Thymus (tissue), 14 donors: ENCODE data around the gene ACSBG1. TPM values are rescaled to one million over a fixed set of nuclear protein-coding genes. Genes with fewer than 3 reads are reported as not detected.

ENCODE experiments used
- DNase-seq, 9 donors: peaks; one replicate each; pipeline ENCODE4 v3.0.0-alpha.2; 2013; ENCODE audit warnings: low spot score in 9 of 9, low read depth in 6 of 9, missing footprints in 1 of 9
- H3K27ac ChIP-seq, 2 donors: one replicate each; pipeline ENCODE4 v1.5.1; 2013; ENCODE audit warnings: control low read depth in 1 of 2, low read depth in 1 of 2, low read length in 1 of 2, mild to moderate bottlenecking in 1 of 2, moderate library complexity in 1 of 2
- H3K27me3 ChIP-seq, 2 donors: one replicate each; pipeline ENCODE4 v1.5.1; 2013; ENCODE audit warnings: low read length in 1 of 2; ENCODE audit not compliant: control insufficient read depth in 2 of 2, insufficient read depth in 1 of 2
- H3K36me3 ChIP-seq, 2 donors: one replicate each; pipeline ENCODE4 v1.5.1; 2013; ENCODE audit warnings: low read length in 1 of 2, mild to moderate bottlenecking in 1 of 2, moderate library complexity in 1 of 2; ENCODE audit not compliant: control insufficient read depth in 2 of 2, insufficient read depth in 2 of 2
- H3K4me1 ChIP-seq, 2 donors: one replicate each; pipeline ENCODE4 v1.5.1; 2013; ENCODE audit warnings: low read length in 2 of 2; ENCODE audit not compliant: control insufficient read depth in 2 of 2, insufficient read depth in 2 of 2
- H3K4me3 ChIP-seq, 2 donors: one replicate each; pipeline ENCODE4 v1.5.1; 2013; ENCODE audit warnings: low read length in 2 of 2, control low read depth in 1 of 2, mild to moderate bottlenecking in 1 of 2
- H3K9me3 ChIP-seq, 2 donors: one replicate each; pipeline ENCODE4 v1.5.1; 2013; ENCODE audit warnings: low read length in 1 of 2, mild to moderate bottlenecking in 1 of 2; ENCODE audit not compliant: control insufficient read depth in 2 of 2, insufficient read depth in 1 of 2
- WGBS: extraction: QIAGEN DNeasy Blood & Tissue Kit; methylation state at CpG from one replicate; pipeline ENCODE4 v1.1.7; 2013; 5-methylcytosine and 5-hydroxymethylcytosine counted together
- long read RNA-seq, 10 donors: transcript quantifications; one replicate each; lab custom pipeline, GENCODE V29; 2026
- polyA plus RNA-seq: library from polyadenylated mRNA; stranded (reverse); fragments of 200-250 nt; gene quantifications from one replicate; pipeline ENCODE4 v1.2.3, GENCODE V29; 2013
- total RNA-seq: library from RNA; stranded (reverse); fragments of 120-200 nt; gene quantifications from one replicate; pipeline ENCODE4 v1.2.4, GENCODE V29; 2013
- donor health status: healthy.

Gene ACSBG1, protein sequence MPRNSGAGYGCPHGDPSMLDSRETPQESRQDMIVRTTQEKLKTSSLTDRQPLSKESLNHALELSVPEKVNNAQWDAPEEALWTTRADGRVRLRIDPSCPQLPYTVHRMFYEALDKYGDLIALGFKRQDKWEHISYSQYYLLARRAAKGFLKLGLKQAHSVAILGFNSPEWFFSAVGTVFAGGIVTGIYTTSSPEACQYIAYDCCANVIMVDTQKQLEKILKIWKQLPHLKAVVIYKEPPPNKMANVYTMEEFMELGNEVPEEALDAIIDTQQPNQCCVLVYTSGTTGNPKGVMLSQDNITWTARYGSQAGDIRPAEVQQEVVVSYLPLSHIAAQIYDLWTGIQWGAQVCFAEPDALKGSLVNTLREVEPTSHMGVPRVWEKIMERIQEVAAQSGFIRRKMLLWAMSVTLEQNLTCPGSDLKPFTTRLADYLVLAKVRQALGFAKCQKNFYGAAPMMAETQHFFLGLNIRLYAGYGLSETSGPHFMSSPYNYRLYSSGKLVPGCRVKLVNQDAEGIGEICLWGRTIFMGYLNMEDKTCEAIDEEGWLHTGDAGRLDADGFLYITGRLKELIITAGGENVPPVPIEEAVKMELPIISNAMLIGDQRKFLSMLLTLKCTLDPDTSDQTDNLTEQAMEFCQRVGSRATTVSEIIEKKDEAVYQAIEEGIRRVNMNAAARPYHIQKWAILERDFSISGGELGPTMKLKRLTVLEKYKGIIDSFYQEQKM
- total RNA-seq: 7.9 TPM
- 1.1 TPM for polyA plus RNA-seq
- long read RNA-seq, donor 1: 0 reads
- long read RNA-seq, donor 2: 0 reads
- long read RNA-seq, donor 3, partial matches to known transcripts: 8 of 8 reads
- long read RNA-seq, donor 3, other reads (novel, unspliced or antisense): 0 of 8 reads
- long read RNA-seq, donor 4, partial matches to known transcripts: 17 of 37 reads
- long read RNA-seq, donor 4, other reads (novel, unspliced or antisense): 19 of 37 reads
- long read RNA-seq, donor 5: 0 reads
- long read RNA-seq, donor 6: 0 reads
- long read RNA-seq, donor 7, partial matches to known transcripts: 35 of 61 reads
- long read RNA-seq, donor 7, other reads (novel, unspliced or antisense): 26 of 61 reads
- long read RNA-seq, donor 8, partial matches to known transcripts: 0 of 8 reads
- long read RNA-seq, donor 8, other reads (novel, unspliced or antisense): 8 of 8 reads
- long read RNA-seq, donor 9: 0 reads
- long read RNA-seq, donor 10: 0 reads

DNA sequence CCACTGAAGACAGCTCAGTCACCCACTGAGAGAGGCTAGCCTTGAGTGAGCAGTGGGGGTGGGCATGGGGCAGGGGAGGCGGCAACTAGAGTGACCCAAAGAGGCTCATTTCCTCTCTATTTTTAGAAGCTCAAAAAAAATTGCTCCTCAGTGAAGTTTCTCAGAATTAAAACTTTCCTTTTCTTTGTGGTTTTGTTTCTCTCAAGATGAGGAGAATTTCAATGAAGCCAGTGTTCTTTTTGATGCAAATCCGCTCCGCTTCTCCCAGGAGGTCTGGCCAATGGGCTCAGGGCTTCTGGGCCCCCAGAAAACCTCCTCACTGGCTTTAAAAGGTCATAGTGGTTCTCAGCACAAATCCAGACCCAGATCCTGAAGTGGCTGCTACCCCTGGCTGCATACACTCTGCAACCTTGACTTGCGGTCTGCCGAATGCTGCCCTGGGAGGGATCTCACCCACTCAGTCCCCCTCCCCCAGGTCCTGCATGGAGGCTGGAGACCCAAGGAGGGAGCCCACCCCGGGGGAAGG is at the start of gene ACSBG1:
Gene ACSBG1, minus strand, starts transcription at position 51 of the 526 bp plus-strand sequence. CDS start 64 bp downstream, outside the sequence.
- DNase-seq: no peak
- WGBS: 44% methylated on average over 6 of the region's 6 CpGs

DNA sequence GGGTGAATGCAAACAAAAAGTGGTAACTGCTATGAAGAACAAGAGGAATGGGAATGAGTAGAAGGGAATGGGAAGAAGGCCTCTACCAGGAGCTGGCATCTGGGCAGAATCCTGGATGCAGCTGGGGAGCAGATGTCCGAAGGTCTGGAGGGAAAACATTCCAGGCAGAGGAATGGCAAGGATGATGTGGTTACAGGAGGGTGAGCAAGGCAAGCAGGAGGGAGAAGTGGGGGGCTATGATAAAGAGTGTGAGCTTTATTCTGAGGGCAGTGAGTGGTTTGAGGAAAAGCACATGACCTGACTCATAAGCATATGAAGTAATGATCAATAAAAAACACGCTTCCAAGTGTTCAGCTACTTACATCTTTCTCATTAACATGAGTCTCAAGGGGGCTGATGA is 48.0 kb upstream of the ACSBG1 start:
- no peak for DNase-seq
- Histone ChIP-seq H3K27ac (no peak overlapping the region), H3K4me3 (no peak overlapping the region), H3K27me3 (no peaks in the 10 kb centered on the region), H3K36me3 (peaks cover 48 to 61% of the 10 kb centered on the region in 2 donors), H3K9me3 (no peaks in the 10 kb centered on the region), H3K4me1 (no peaks in the 10 kb centered on the region)
- 100% methylated on average over 2 of the region's 2 CpGs for WGBS

More for the DNA sequence above, at the start of gene ACSBG1:
- H3K27me3 ChIP-seq: no peaks in the 10 kb centered on the region
- H3K27ac ChIP-seq: no peak within 1 kb of the TSS
- no peaks in the 10 kb centered on the region for H3K36me3 ChIP-seq
- no peak within 1 kb of the TSS for H3K4me3 ChIP-seq
- H3K4me1 ChIP-seq: no peaks in the 10 kb centered on the region
- H3K9me3 ChIP-seq: no peaks in the 10 kb centered on the region

DNA sequence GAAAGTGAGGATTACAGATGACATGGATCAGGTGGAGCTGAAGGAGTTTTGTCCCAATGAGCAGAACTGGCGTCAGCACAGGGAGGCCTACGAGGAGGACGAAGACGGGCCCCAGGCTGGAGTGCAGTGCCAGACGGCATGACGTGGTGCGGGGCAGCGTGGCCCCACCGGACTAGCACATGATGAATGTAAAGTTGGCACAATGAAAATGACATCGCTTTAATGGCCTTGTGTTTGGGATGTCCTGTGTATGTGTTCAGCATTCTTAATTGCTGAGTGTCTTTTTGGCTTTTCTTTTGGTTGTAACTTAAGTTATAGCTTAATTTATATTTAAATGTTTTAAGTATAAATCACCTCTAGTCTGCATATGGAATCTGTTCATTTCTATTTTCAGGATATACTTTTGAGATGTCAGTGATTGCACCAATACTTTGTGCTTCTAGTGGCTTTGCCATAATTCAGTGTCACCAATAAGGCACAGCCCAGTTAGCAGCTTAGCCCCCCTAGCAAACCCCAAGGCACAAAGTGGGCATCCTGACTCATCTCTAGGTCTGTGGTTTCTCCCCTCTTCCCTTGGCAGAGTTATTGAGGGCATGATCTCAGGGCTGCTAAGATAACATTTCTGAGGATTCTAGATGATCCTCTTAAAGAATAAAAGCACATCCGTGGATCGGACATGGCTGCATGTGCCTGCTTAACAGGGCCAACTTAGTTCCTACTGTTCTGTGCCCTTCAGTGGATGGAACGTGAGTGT is 46.1 kb upstream of the ACSBG1 start:
- WGBS: 97% methylated on average over 13 of the region's 13 CpGs
- no peaks in the 10 kb centered on the region for H3K4me1 ChIP-seq
- no peak overlapping the region for H3K27ac ChIP-seq
- no peaks in the 10 kb centered on the region for H3K9me3 ChIP-seq
- no peak for DNase-seq
- H3K4me3 ChIP-seq: no peak overlapping the region
- H3K36me3 ChIP-seq: peaks cover 49 to 51% of the 10 kb centered on the region in 2 donors
- H3K27me3 ChIP-seq: no peaks in the 10 kb centered on the region

DNA sequence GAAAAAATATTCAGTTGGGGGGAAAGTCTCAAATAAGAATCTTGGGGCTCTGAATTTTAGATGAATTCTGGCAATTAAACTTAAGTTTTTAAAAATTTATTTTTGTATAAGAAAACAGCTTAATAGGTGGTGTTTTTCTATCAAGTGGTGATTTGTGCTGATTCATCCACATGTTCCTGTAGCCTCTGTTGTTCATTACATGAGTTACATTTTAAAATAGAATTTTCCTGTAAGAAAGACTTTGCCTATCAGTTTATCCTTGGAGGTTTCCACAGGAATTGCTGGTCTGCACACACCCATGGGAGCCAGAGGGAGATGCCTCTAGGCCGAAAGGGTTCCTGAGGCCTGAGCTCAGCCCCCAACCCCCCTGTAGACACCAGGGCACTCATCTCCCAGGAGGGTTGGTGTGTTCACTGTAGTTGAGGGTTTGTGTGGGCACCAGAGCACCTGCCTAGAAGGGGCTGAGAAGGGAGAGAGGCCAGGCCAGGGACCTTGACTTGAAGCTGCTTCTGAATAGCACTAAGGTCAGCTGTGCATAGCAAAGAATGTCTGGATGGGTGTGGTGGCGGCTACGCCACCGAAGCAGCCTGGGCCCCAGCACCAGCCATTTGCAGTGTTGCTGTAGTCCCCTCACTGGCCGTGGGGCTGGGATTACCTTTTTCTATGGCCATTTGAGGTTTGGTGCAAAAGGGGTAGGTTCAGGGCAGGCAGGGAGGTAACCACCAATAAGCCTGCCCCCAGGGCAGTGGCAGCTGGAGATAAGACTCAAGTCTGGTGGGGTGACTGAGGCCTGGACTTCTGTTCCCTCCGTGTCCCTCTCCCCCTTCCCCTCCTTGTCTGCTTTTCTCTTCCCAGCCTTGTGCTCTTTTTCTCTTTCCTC is 41.9 kb upstream of the ACSBG1 start:
- Histone ChIP-seq H3K4me1 (no peaks in the 10 kb centered on the region), H3K27me3 (no peaks in the 10 kb centered on the region), H3K4me3 (no peak overlapping the region), H3K36me3 (peaks cover 34 to 47% of the 10 kb centered on the region in 2 donors), H3K9me3 (no peaks in the 10 kb centered on the region), H3K27ac (no peak overlapping the region)
- DNase-seq: no peak
- WGBS: 97% methylated on average over 6 of the region's 6 CpGs

DNA sequence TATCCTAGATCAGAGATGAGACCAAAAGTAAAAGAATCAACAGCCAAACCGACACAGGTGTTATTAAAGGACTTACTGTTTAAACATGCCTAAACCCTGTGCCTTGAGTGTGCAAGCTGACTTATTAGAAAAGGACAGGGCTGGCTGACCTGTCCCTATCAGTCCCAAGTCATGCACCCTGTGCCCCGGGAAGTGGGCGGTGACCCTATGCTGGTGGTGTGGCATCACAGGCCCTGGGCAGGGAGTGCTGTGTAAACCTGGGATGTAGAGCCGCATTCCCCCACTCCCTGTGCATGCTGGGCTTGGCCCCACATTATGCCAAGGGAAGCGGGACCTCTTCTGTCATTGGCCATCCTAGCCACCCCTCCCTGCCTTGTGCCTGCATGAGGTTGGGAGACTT is 40.6 kb upstream of the ACSBG1 start:
- H3K9me3 ChIP-seq: no peaks in the 10 kb centered on the region
- 88% methylated on average over 5 of the region's 5 CpGs for WGBS
- H3K4me3 ChIP-seq: no peak overlapping the region
- H3K4me1 ChIP-seq: no peaks in the 10 kb centered on the region
- no peak for DNase-seq
- H3K27me3 ChIP-seq: no peaks in the 10 kb centered on the region
- H3K36me3 ChIP-seq: peaks cover 27 to 47% of the 10 kb centered on the region in 2 donors
- no peak overlapping the region for H3K27ac ChIP-seq

DNA sequence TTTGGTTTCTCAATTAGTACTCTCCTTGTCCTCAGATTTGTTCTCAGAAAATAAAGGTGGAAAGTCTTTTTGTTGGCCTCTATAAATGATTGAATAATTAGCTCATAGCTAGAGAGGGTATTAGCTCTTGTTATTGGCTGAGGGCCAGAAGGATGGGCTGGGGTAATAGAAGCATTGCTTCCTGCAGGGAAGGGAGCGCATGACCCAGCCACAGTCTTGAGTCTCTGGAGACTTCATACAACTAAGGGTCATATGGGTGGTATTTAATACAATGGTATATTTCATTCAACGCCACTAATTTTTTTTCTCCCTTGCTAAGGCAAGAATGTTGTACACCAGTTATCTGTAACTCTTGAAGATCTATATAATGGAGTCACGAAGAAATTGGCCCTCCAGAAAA is 38.4 kb upstream of the ACSBG1 start:
- 96% methylated on average over 3 of the region's 3 CpGs for WGBS
- Histone ChIP-seq H3K27ac (no peak overlapping the region), H3K9me3 (no peaks in the 10 kb centered on the region), H3K4me1 (no peaks in the 10 kb centered on the region), H3K27me3 (no peaks in the 10 kb centered on the region), H3K36me3 (peaks cover 18 to 35% of the 10 kb centered on the region in 2 donors), H3K4me3 (no peak overlapping the region)
- DNase-seq: no peak

DNA sequence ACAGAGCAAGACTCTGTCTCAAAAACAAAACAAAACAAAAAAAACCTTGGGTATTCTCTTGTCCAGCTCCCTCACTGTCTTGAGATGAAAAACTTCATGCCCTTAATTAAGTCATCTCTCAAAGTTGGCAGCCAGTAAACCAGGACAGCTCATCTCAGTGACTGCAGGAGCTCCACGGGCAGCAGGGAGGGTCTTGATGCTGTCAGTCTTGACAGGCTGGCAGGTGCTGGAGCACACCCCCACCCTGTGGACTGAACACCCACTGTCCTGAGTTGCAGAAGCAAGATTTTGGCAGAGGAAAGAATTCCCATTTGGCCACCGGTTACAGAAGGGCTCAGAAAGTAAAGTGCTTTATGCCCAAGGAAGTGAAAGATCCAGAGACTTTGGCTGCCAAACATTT is 38.0 kb upstream of the ACSBG1 start:
- Histone ChIP-seq H3K4me3 (no peak overlapping the region), H3K36me3 (peaks cover 18 to 30% of the 10 kb centered on the region in 2 donors), H3K27ac (no peak overlapping the region), H3K4me1 (no peaks in the 10 kb centered on the region), H3K27me3 (no peaks in the 10 kb centered on the region), H3K9me3 (no peaks in the 10 kb centered on the region)
- no peak for DNase-seq
- WGBS: 97% methylated on average over 2 of the region's 2 CpGs
